Measurements from ENCODE around the gene CRYBA2.

GRCh38 chr2:219025637-219026585 is 32.7 kb upstream of the CRYBA2 start:
- TF ChIP-seq, protein P1, sequence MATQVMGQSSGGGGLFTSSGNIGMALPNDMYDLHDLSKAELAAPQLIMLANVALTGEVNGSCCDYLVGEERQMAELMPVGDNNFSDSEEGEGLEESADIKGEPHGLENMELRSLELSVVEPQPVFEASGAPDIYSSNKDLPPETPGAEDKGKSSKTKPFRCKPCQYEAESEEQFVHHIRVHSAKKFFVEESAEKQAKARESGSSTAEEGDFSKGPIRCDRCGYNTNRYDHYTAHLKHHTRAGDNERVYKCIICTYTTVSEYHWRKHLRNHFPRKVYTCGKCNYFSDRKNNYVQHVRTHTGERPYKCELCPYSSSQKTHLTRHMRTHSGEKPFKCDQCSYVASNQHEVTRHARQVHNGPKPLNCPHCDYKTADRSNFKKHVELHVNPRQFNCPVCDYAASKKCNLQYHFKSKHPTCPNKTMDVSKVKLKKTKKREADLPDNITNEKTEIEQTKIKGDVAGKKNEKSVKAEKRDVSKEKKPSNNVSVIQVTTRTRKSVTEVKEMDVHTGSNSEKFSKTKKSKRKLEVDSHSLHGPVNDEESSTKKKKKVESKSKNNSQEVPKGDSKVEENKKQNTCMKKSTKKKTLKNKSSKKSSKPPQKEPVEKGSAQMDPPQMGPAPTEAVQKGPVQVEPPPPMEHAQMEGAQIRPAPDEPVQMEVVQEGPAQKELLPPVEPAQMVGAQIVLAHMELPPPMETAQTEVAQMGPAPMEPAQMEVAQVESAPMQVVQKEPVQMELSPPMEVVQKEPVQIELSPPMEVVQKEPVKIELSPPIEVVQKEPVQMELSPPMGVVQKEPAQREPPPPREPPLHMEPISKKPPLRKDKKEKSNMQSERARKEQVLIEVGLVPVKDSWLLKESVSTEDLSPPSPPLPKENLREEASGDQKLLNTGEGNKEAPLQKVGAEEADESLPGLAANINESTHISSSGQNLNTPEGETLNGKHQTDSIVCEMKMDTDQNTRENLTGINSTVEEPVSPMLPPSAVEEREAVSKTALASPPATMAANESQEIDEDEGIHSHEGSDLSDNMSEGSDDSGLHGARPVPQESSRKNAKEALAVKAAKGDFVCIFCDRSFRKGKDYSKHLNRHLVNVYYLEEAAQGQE (IDR thresholded peaks at IDR 0.05; ENCODE audit: insufficient read depth in 1 of 2, low read depth in 2 of 2, low read length in 2 of 2), result no peak
- TF ChIP-seq SIN3A (IDR thresholded peaks at IDR 0.05; ENCODE audit: borderline replicate concordance, insufficient read depth, low read length), result no peak

Measured in PFSK-1 (cell line).